Body of pancreas (tissue), 4 donors: ENCODE results near the gene PNMA8B.

ENCODE experiments used
- CTCF ChIP-seq, 7 experiments: fragments of 450-650 bp in 4 of 7; fragments of 200-600 bp in 3 of 7; sonication (generic) in 3 of 7; IDR thresholded peaks; one replicate each; pipeline ENCODE4 v1.5.1; 2016 to 2019; ENCODE audit warnings: antibody characterized with exemption in 7 of 7
- POLR2A ChIP-seq, 3 donors: fragments of 450-650 bp; IDR thresholded peaks; one replicate each; pipeline ENCODE4 v1.6.1; 2016; ENCODE audit warnings: antibody characterized with exemption in 3 of 3, mild to moderate bottlenecking in 2 of 3

GRCh38 chr19:46537136-46538097 is 41.8 kb upstream of the PNMA8B start:
- peak; percentile 63 to 92 (median 72) for TF ChIP-seq CTCF (IDR thresholded peaks at IDR 0.05)
- no peak for TF ChIP-seq POLR2A (IDR thresholded peaks at IDR 0.05)
